ENCODE measurements around the gene CHDH. TPM values are rescaled to one million over a fixed set of nuclear protein-coding genes. Genes with fewer than 3 reads are reported as not detected.

CHDH gene
- total RNA-seq, 1 donor from 2014 or later: 3.2 TPM

- H3K9me3 Mint-ChIP-seq: no peaks in the 10 kb centered on the region
- peaks cover 3% of the 10 kb centered on the region for H3K27me3 Mint-ChIP-seq (ENCODE audit: low read depth)
- DNase-seq (ENCODE audit: low spot score in 2 of 2, unreplicated experiment in 2 of 2): no peak
- no peak overlapping the region for H3K27ac Mint-ChIP-seq
- no peak overlapping the region for H3K4me3 Mint-ChIP-seq
- H3K36me3 Mint-ChIP-seq: peaks cover 9% of the 10 kb centered on the region
- no peak for TF ChIP-seq CTCF (IDR thresholded peaks at IDR 0.05; ENCODE audit: unreplicated experiment)
- H3K4me1 Mint-ChIP-seq: peaks cover 30% of the 10 kb centered on the region
Observed at GRCh38 chr3:53888232-53888631, 42.0 kb upstream of the CHDH start.

GRCh38 chr3:53887446-53887845 lies 41.2 kb upstream of the CHDH start:
- H3K4me1 Mint-ChIP-seq: peaks cover 26% of the 10 kb centered on the region
- no peak for DNase-seq (ENCODE audit: low spot score in 2 of 2, unreplicated experiment in 2 of 2)
- H3K9me3 Mint-ChIP-seq: no peaks in the 10 kb centered on the region
- no peak overlapping the region for H3K27ac Mint-ChIP-seq
- TF ChIP-seq CTCF (IDR thresholded peaks at IDR 0.05; ENCODE audit: unreplicated experiment): no peak
- no peak overlapping the region for H3K4me3 Mint-ChIP-seq
- H3K36me3 Mint-ChIP-seq: peaks cover 9% of the 10 kb centered on the region
- H3K27me3 Mint-ChIP-seq (ENCODE audit: low read depth): no peaks in the 10 kb centered on the region

- H3K9me3 Mint-ChIP-seq: no peaks in the 10 kb centered on the region
- DNase-seq (ENCODE audit: low spot score in 2 of 2, unreplicated experiment in 2 of 2): no peak
- H3K36me3 Mint-ChIP-seq: peaks cover 9% of the 10 kb centered on the region
- H3K27me3 Mint-ChIP-seq (ENCODE audit: low read depth): no peaks in the 10 kb centered on the region
- no peak overlapping the region for H3K4me3 Mint-ChIP-seq
- H3K4me1 Mint-ChIP-seq: peaks cover 21% of the 10 kb centered on the region
- no peak for TF ChIP-seq CTCF (IDR thresholded peaks at IDR 0.05; ENCODE audit: unreplicated experiment)
- H3K27ac Mint-ChIP-seq: no peak overlapping the region
Observed at GRCh38 chr3:53885239-53885638, 39.0 kb upstream of the CHDH start.

- no peak for DNase-seq (ENCODE audit: low spot score in 2 of 2, unreplicated experiment in 2 of 2)
- no peaks in the 10 kb centered on the region for H3K27me3 Mint-ChIP-seq (ENCODE audit: low read depth)
- no peak overlapping the region for H3K4me3 Mint-ChIP-seq
- peaks cover 14% of the 10 kb centered on the region for H3K36me3 Mint-ChIP-seq
- no peak for TF ChIP-seq CTCF (IDR thresholded peaks at IDR 0.05; ENCODE audit: unreplicated experiment)
- H3K9me3 Mint-ChIP-seq: no peaks in the 10 kb centered on the region
- H3K4me1 Mint-ChIP-seq: peaks cover 21% of the 10 kb centered on the region
- no peak overlapping the region for H3K27ac Mint-ChIP-seq
Observed at GRCh38 chr3:53884623-53885022, 38.4 kb upstream of the CHDH start.

- DNase-seq (ENCODE audit: low spot score in 2 of 2, unreplicated experiment in 2 of 2): no peak
- no peaks in the 10 kb centered on the region for H3K27me3 Mint-ChIP-seq (ENCODE audit: low read depth)
- peak overlapping the region; percentile 8 for H3K27ac Mint-ChIP-seq
- peaks cover 17% of the 10 kb centered on the region for H3K4me1 Mint-ChIP-seq
- peaks cover 20% of the 10 kb centered on the region for H3K36me3 Mint-ChIP-seq
- H3K9me3 Mint-ChIP-seq: no peaks in the 10 kb centered on the region
- peak overlapping the region; percentile 98 for H3K4me3 Mint-ChIP-seq
- TF ChIP-seq CTCF (IDR thresholded peaks at IDR 0.05; ENCODE audit: unreplicated experiment): no peak
Observed at GRCh38 chr3:53883008-53883407, 36.8 kb upstream of the CHDH start.
